Placental epithelial cell (primary cell): ENCODE measurements around the gene LTN1. TPM values are rescaled to one million over a fixed set of nuclear protein-coding genes. Genes with fewer than 3 reads are reported as not detected.

Source experiments
- total RNA-seq: library from RNA; depleted of rRNA; stranded (reverse); fragments of >200 nt; gene quantifications from 2 replicates; pipeline ENCODE4 v1.2.3, GENCODE V29; 2012

LTN1 gene, protein sequence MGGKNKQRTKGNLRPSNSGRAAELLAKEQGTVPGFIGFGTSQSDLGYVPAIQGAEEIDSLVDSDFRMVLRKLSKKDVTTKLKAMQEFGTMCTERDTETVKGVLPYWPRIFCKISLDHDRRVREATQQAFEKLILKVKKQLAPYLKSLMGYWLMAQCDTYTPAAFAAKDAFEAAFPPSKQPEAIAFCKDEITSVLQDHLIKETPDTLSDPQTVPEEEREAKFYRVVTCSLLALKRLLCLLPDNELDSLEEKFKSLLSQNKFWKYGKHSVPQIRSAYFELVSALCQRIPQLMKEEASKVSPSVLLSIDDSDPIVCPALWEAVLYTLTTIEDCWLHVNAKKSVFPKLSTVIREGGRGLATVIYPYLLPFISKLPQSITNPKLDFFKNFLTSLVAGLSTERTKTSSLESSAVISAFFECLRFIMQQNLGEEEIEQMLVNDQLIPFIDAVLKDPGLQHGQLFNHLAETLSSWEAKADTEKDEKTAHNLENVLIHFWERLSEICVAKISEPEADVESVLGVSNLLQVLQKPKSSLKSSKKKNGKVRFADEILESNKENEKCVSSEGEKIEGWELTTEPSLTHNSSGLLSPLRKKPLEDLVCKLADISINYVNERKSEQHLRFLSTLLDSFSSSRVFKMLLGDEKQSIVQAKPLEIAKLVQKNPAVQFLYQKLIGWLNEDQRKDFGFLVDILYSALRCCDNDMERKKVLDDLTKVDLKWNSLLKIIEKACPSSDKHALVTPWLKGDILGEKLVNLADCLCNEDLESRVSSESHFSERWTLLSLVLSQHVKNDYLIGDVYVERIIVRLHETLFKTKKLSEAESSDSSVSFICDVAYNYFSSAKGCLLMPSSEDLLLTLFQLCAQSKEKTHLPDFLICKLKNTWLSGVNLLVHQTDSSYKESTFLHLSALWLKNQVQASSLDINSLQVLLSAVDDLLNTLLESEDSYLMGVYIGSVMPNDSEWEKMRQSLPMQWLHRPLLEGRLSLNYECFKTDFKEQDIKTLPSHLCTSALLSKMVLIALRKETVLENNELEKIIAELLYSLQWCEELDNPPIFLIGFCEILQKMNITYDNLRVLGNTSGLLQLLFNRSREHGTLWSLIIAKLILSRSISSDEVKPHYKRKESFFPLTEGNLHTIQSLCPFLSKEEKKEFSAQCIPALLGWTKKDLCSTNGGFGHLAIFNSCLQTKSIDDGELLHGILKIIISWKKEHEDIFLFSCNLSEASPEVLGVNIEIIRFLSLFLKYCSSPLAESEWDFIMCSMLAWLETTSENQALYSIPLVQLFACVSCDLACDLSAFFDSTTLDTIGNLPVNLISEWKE (N-terminal part only)
- total RNA-seq = 29.4 and 39.9 TPM in 2 replicates

GRCh38 chr21:28992526-28993292 lies at the start of gene LTN1:
Gene LTN1 (minus strand): TSS chr21:28992877. CDS start chr21:28992805, 72 bp downstream.

GRCh38 chr21:29024474-29025327 lies 32.0 kb upstream of the LTN1 start, which contains the start of gene USP16:
Gene USP16 (plus strand): TSS chr21:29024668. CDS start chr21:29027914, 3,246 bp downstream.

Other genes starting within 250 kb of the LTN1 start
- gene RWDD2B, start 26.5 kb upstream of the LTN1 start, total RNA-seq = 15.7 and 20.3 TPM in 2 replicates
- 33.4 and 35.0 TPM in 2 replicates for gene USP16, start 31.8 kb upstream of the LTN1 start, total RNA-seq
- gene CCT8, start 80.8 kb upstream of the LTN1 start, total RNA-seq = 158 and 161 TPM in 2 replicates
- gene MAP3K7CL, start 137.8 kb upstream of the LTN1 start, total RNA-seq = 3.9 and 4.4 TPM in 2 replicates